DND-41 (cell line): ENCODE data around the gene UIMC1.

ENCODE experiments used
- EZH2 ChIP-seq: IDR thresholded peaks from 3 replicates; pipeline ENCODE4 v1.6.1; 2012; ENCODE audit warnings: borderline replicate concordance, low read depth, mild to moderate bottlenecking, moderate library complexity, low read length, inconsistent platforms; ENCODE audit not compliant: severe bottlenecking
- TF ChIP-seq, protein P1 (sequence below): IDR thresholded peaks from 2 replicates; pipeline ENCODE4 v1.5.1; 2012; ENCODE audit warnings: borderline replicate concordance, low read length, moderate library complexity, mild to moderate bottlenecking; ENCODE audit not compliant: poor library complexity, severe bottlenecking; ENCODE audit errors: extremely low read depth

DNA sequence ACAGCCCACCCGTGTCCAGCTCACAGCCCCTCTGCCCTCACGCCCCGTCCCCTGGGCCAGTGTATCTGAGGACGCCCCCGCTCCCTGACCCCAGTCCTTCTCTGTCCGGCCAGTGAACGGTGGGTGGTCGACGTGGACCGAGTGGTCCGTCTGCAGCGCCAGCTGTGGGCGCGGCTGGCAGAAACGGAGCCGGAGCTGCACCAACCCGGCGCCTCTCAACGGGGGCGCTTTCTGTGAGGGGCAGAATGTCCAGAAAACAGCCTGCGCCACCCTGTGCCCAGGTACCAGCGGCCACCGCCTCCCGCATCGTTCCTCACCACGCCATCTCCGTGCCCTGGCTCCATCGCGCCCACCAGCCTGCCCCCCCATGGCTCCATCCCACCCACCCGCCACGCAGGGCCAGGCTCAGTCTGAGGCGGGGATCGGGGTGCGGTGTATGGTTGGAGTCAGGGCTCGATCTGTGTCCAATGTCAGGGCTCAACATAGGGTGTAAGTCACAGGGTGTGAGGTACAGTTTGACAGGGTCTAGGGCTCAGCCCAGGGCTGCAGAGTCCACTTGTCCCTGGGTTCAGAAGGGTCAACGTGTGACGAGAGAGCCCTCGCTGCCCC is 137.0 kb downstream of the UIMC1 start:
- TF ChIP-seq, protein P1, sequence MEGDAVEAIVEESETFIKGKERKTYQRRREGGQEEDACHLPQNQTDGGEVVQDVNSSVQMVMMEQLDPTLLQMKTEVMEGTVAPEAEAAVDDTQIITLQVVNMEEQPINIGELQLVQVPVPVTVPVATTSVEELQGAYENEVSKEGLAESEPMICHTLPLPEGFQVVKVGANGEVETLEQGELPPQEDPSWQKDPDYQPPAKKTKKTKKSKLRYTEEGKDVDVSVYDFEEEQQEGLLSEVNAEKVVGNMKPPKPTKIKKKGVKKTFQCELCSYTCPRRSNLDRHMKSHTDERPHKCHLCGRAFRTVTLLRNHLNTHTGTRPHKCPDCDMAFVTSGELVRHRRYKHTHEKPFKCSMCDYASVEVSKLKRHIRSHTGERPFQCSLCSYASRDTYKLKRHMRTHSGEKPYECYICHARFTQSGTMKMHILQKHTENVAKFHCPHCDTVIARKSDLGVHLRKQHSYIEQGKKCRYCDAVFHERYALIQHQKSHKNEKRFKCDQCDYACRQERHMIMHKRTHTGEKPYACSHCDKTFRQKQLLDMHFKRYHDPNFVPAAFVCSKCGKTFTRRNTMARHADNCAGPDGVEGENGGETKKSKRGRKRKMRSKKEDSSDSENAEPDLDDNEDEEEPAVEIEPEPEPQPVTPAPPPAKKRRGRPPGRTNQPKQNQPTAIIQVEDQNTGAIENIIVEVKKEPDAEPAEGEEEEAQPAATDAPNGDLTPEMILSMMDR = no peak
- no peak for TF ChIP-seq EZH2
